HFF-Myc (cell line): ENCODE results near the gene P2RX7.

Source experiments
- DNase-seq: peaks from one replicate; pipeline ENCODE4 v3.0.0-alpha.2; 2011; ENCODE audit warnings: low read depth; ENCODE audit errors: extremely low read depth
- H3K4me3 ChIP-seq: replicated peaks from 2 replicates; pipeline ENCODE4 v1.5.1; 2011; ENCODE audit warnings: low read depth, mild to moderate bottlenecking, control low read depth, low read length
- CTCF ChIP-seq: IDR thresholded peaks from 2 replicates; pipeline ENCODE4 v1.5.1; 2012; ENCODE audit warnings: mild to moderate bottlenecking, low read depth, low read length, control low read depth; ENCODE audit errors: missing control alignments

The P2RX7 gene

GRCh38 chr12:121236776-121237175, 104.1 kb downstream of the P2RX7 start:
- H3K4me3 ChIP-seq, result no peak overlapping the region
- no peak for TF ChIP-seq CTCF
- no peak for DNase-seq

- DNase-seq, result no peak
- no peak for TF ChIP-seq CTCF
- no peak overlapping the region for H3K4me3 ChIP-seq
Observed at GRCh38 chr12:121237415-121237814, 104.7 kb downstream of the P2RX7 start.
